Tibial nerve (tissue), 4 donors: ENCODE measurements around the gene NFIB. TPM values are rescaled to one million over a fixed set of nuclear protein-coding genes. Genes with fewer than 3 reads are reported as not detected.

Source experiments
- DNase-seq, 2 donors: peaks; one replicate each; pipeline ENCODE4 v3.0.0-alpha.2; 2019; ENCODE audit warnings: low spot score in 2 of 2
- H3K27ac ChIP-seq, 4 donors: fragments of 200-600 bp; sonication (generic) in 3 of 4; one replicate each; pipeline ENCODE4 v1.5.1; 2017 to 2019; ENCODE audit warnings: mild to moderate bottlenecking in 1 of 4
- H3K27me3 ChIP-seq, 2 donors: fragments of 200-600 bp; sonication (generic) in 1 of 2; one replicate each; pipeline versions ENCODE4 v1.5.1 to v1.6.0; 2017 to 2019
- H3K36me3 ChIP-seq, 3 donors: fragments of 200-600 bp; sonication (generic); one replicate each; pipeline ENCODE4 v1.5.1; 2018 to 2019
- H3K4me1 ChIP-seq, 4 donors: fragments of 200-600 bp; sonication (generic) in 3 of 4; one replicate each; pipeline ENCODE4 v1.5.1; 2017 to 2019
- H3K4me3 ChIP-seq, 4 donors: fragments of 200-600 bp; sonication (generic) in 3 of 4; one replicate each; pipeline ENCODE4 v1.5.1; 2017 to 2019; ENCODE audit warnings: mild to moderate bottlenecking in 1 of 4, moderate library complexity in 1 of 4
- H3K9me3 ChIP-seq, 4 donors: fragments of 200-600 bp; sonication (generic) in 3 of 4; one replicate each; pipeline ENCODE4 v1.5.1; 2017 to 2019
- CTCF ChIP-seq, 5 experiments: fragments of 200-600 bp in 3 of 5; fragments of 450-650 bp in 2 of 5; sonication (generic) in 3 of 5; IDR thresholded peaks; one replicate each; pipeline ENCODE4 v1.5.1; 2016 to 2019; ENCODE audit warnings: antibody characterized with exemption in 5 of 5, mild to moderate bottlenecking in 3 of 5, moderate library complexity in 2 of 5
- EP300 ChIP-seq, 2 donors: sonication (generic); formaldehyde crosslinking; IDR thresholded peaks; one replicate each; pipeline ENCODE4 v1.6.1; 2017; ENCODE audit warnings: antibody characterized with exemption in 2 of 2, mild to moderate bottlenecking in 1 of 2
- POLR2A ChIP-seq, 2 donors: fragments of 450-650 bp; IDR thresholded peaks; one replicate each; pipeline ENCODE4 v1.6.1; 2017; ENCODE audit warnings: antibody characterized with exemption in 2 of 2, mild to moderate bottlenecking in 2 of 2, moderate library complexity in 2 of 2
- WGBS, 2 donors: methylation state at CpG; one replicate each; pipeline ENCODE4 v1.1.5; 2018; 5-methylcytosine and 5-hydroxymethylcytosine counted together
- total RNA-seq, 4 donors: library from RNA; depleted of rRNA; stranded (reverse); fragments of >200 nt; gene quantifications; one replicate each; pipeline ENCODE4 v1.1.0, GENCODE V29; 2016

The NFIB gene
- total RNA-seq, 4 donors from 2014 or later = 52.1 to 125 (median 78.1) TPM

- WGBS, 2 donors = 85 to 92% methylated on average over 1 of the region's 1 CpG
- no peak for DNase-seq
- no peaks in the 10 kb centered on the region for H3K27me3 ChIP-seq
- H3K27ac ChIP-seq = no peak overlapping the region
- TF ChIP-seq EP300 (IDR thresholded peaks at IDR 0.05) = no peak
- no peak for TF ChIP-seq CTCF (IDR thresholded peaks at IDR 0.05)
- TF ChIP-seq POLR2A (IDR thresholded peaks at IDR 0.05) = no peak
- H3K36me3 ChIP-seq = no peaks in the 10 kb centered on the region
- peaks cover 0 to 70% (median 15%) of the 10 kb centered on the region in 4 donors for H3K4me1 ChIP-seq
- no peak overlapping the region for H3K4me3 ChIP-seq
- no peaks in the 10 kb centered on the region for H3K9me3 ChIP-seq
These were observed 95.7 kb downstream of the NFIB start for GRCh38 chr9:14218253-14218652.

DNA sequence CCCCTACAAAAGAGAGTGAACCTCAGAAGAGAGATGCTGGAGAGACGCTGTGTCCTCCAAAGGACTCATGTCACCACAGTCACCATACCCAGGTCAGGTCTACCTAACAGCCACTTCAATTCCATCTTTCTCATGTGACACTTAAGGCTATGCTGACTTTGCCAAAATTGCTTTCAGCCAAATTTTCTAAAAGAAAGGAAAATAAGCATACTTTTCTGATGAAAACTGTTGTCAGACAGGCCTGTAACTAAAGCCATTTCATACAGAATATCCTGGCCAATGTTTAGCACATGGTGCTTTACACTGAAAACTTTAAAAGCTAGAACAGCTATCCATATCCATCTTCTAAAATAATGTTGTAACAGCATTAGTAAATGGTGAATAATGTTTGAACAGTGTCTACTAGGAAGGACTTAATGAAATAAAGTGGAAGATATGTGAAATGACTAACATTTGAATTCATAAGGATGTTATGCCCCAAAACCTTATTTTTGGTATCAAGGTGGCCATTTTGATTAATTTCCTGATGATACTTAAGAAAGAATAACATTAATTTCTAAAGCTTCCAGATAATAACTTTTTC is 97.2 kb downstream of the NFIB start:
- no peaks in the 10 kb centered on the region for H3K27me3 ChIP-seq
- DNase-seq = no peak
- peaks cover 0 to 77% (median 15%) of the 10 kb centered on the region in 4 donors for H3K4me1 ChIP-seq
- TF ChIP-seq CTCF (IDR thresholded peaks at IDR 0.05) (no peak), POLR2A (IDR thresholded peaks at IDR 0.05) (no peak), EP300 (IDR thresholded peaks at IDR 0.05) (no peak)
- H3K9me3 ChIP-seq = no peaks in the 10 kb centered on the region
- no peak overlapping the region for H3K4me3 ChIP-seq
- WGBS, 2 donors = 87 to 90% methylated on average over 1 of the region's 1 CpG
- H3K36me3 ChIP-seq = no peaks in the 10 kb centered on the region
- H3K27ac ChIP-seq = no peak overlapping the region

GRCh38 chr9:14215614-14216013 is 98.3 kb downstream of the NFIB start:
- H3K36me3 ChIP-seq = no peaks in the 10 kb centered on the region
- no peaks in the 10 kb centered on the region for H3K9me3 ChIP-seq
- 74 to 78% methylated on average over 1 of the region's 1 CpG for WGBS, 2 donors
- H3K4me3 ChIP-seq = no peak overlapping the region
- H3K27me3 ChIP-seq = no peaks in the 10 kb centered on the region
- no peak for TF ChIP-seq POLR2A (IDR thresholded peaks at IDR 0.05)
- no peak for TF ChIP-seq CTCF (IDR thresholded peaks at IDR 0.05)
- TF ChIP-seq EP300 (IDR thresholded peaks at IDR 0.05) = no peak
- no peak overlapping the region for H3K27ac ChIP-seq
- DNase-seq = no peak
- H3K4me1 ChIP-seq = peaks cover 0 to 71% (median 15%) of the 10 kb centered on the region in 4 donors

- Histone ChIP-seq H3K4me1 (peaks cover 0 to 70% (median 13%) of the 10 kb centered on the region in 4 donors), H3K27me3 (no peaks in the 10 kb centered on the region), H3K4me3 (no peak overlapping the region), H3K36me3 (no peaks in the 10 kb centered on the region), H3K27ac (no peak overlapping the region), H3K9me3 (no peaks in the 10 kb centered on the region)
- 79 to 87% methylated on average over 2 of the region's 2 CpGs for WGBS, 2 donors
- TF ChIP-seq POLR2A (IDR thresholded peaks at IDR 0.05) (no peak), EP300 (IDR thresholded peaks at IDR 0.05) (no peak), CTCF (IDR thresholded peaks at IDR 0.05) (no peak)
- DNase-seq = no peak
These were observed 99.2 kb downstream of the NFIB start for GRCh38 chr9:14214693-14215092.

GRCh38 chr9:14214065-14214684 is 99.8 kb downstream of the NFIB start:
- 79 to 94% methylated on average over 3 of the region's 3 CpGs for WGBS, 2 donors
- TF ChIP-seq CTCF (IDR thresholded peaks at IDR 0.05) = no peak
- no peak for TF ChIP-seq POLR2A (IDR thresholded peaks at IDR 0.05)
- no peak for TF ChIP-seq EP300 (IDR thresholded peaks at IDR 0.05)
- Histone ChIP-seq H3K27ac (no peak overlapping the region), H3K27me3 (no peaks in the 10 kb centered on the region), H3K36me3 (no peaks in the 10 kb centered on the region), H3K4me3 (no peak overlapping the region), H3K9me3 (no peaks in the 10 kb centered on the region), H3K4me1 (peaks cover 0 to 70% (median 13%) of the 10 kb centered on the region in 4 donors)
- no peak for DNase-seq
